Right lobe of liver (tissue), 6 donors: Measurements from ENCODE around the gene NIPAL3. TPM values are rescaled to one million over a fixed set of nuclear protein-coding genes. Genes with fewer than 3 reads are reported as not detected.

Experiments used
- ATAC-seq, 4 donors: fragments of 200-7000 bp; cut with Tn5 transposase; one replicate each; pipeline ENCODE4 v1.9.1; 2020; ENCODE audit warnings: mild to moderate bottlenecking in 4 of 4, moderate library complexity in 4 of 4
- DNase-seq, 3 donors: peaks; one replicate each; pipeline ENCODE4 v3.0.0-alpha.2; 2020
- H3K27ac ChIP-seq, 3 donors: fragments of 200-600 bp; one replicate each; pipeline ENCODE4 v1.8.0; 2022
- H3K27me3 ChIP-seq, 2 donors: fragments of 200-600 bp; one replicate each; pipeline ENCODE4 v1.8.0; 2022
- H3K36me3 ChIP-seq, 4 donors: fragments of 200-600 bp; sonication (generic) in 1 of 4; one replicate each; pipeline versions ENCODE4 v1.5.1 to v1.8.0; 2017 to 2022; ENCODE audit warnings: control low read depth in 1 of 4
- H3K4me1 ChIP-seq, 4 donors: fragments of 200-600 bp; sonication (generic) in 1 of 4; one replicate each; pipeline versions ENCODE4 v1.5.1 to v1.8.0; 2017 to 2022; ENCODE audit warnings: control low read depth in 1 of 4
- H3K4me3 ChIP-seq, 3 donors: fragments of 200-600 bp; one replicate each; pipeline ENCODE4 v1.8.0; 2022
- H3K9me3 ChIP-seq, 4 donors: fragments of 200-600 bp; sonication (generic) in 1 of 4; one replicate each; pipeline versions ENCODE4 v1.5.1 to v1.8.0; 2017 to 2022; ENCODE audit warnings: control low read depth in 1 of 4
- CTCF ChIP-seq, 4 donors: fragments of 200-600 bp in 3 of 4; fragments of 450-650 bp in 1 of 4; IDR thresholded peaks; one replicate each; pipeline versions ENCODE4 v1.5.1 to v1.8.0; 2016 to 2022; ENCODE audit warnings: antibody characterized with exemption in 4 of 4, mild to moderate bottlenecking in 2 of 4
- POLR2A ChIP-seq: fragments of 450-650 bp; IDR thresholded peaks from one replicate; pipeline ENCODE4 v1.6.1; 2017; ENCODE audit warnings: antibody characterized with exemption, mild to moderate bottlenecking
- WGBS: methylation state at CpG from one replicate; pipeline ENCODE4 v1.1.6; 2018; ENCODE audit warnings: low coverage, low lambda C conversion rate; ENCODE audit not compliant: insufficient coverage; ENCODE audit errors: missing lambda C conversion rate; 5-methylcytosine and 5-hydroxymethylcytosine counted together
- intact Hi-C, 2 donors: fragments of 100-400 bp; cut with DNase I; formaldehyde crosslinking; loops; one replicate each; pipeline versions ENCODE4 v1.11.2 to v1.14.1; 2022
- long read RNA-seq: library from polyadenylated mRNA; unstranded; transcript quantifications from one replicate; pipeline ENCODE4 v2.0.0, GENCODE V29; 2019
- total RNA-seq, 6 experiments: library from RNA; depleted of rRNA in 2 of 6; stranded (reverse); fragments of >200 nt in 2 of 6; fragmentation: NEBNext Ultra II Directional in 3 of 6; extraction: Animal tissue kit (Norgen Biotek cat#: 25700) in 3 of 6; gene quantifications; one replicate each; pipeline versions ENCODE4 v1.1.0 to v1.2.4, GENCODE V29; 2016 to 2023
- donor health status: DM: no; HTN: yes; CAD: no.
- donor health status: DM: no; HTN: no; CAD: no.
- donor health status: DM: no; HTN: no; CAD: no.
- donor health status: DM: no; HTN: yes; CAD: no.
- donor health status: DM: no; HTN: yes; CAD: no.

NIPAL3 gene
- 1 to 10 TPM; 3.4 to 9.2 (median 6.0) TPM for total RNA-seq
- long read RNA-seq, partial matches to known transcripts: 0 of 2 reads
- long read RNA-seq, other reads (novel, unspliced or antisense): 1 of 2 reads

GRCh38 chr1:24415334-24415909 lies at the start of gene NIPAL3:
Gene NIPAL3 (plus strand): TSS chr1:24415802. CDS start chr1:24419548, 3,746 bp downstream.
- H3K36me3 ChIP-seq: no peaks in the 10 kb centered on the region
- no peak within 1 kb of the TSS for H3K27ac ChIP-seq
- 0% methylated on average over 17 of the region's 28 CpGs for WGBS
- ATAC-seq: peak; percentile 92 to 96 (median 94)
- no peaks in the 10 kb centered on the region for H3K27me3 ChIP-seq
- peak within 1 kb of the TSS; percentile 45 to 73 (median 70) for H3K4me3 ChIP-seq
- intact Hi-C loops: no loop called here
- H3K9me3 ChIP-seq: no peaks in the 10 kb centered on the region
- peaks cover 0 to 13% (median 0%) of the 10 kb centered on the region in 4 donors for H3K4me1 ChIP-seq
- DNase-seq: peak; percentile 97 to 99 (median 99)
- TF ChIP-seq CTCF (IDR thresholded peaks at IDR 0.05) (peak; percentile 84 to 95 (median 87)), POLR2A (no peak)

DNA sequence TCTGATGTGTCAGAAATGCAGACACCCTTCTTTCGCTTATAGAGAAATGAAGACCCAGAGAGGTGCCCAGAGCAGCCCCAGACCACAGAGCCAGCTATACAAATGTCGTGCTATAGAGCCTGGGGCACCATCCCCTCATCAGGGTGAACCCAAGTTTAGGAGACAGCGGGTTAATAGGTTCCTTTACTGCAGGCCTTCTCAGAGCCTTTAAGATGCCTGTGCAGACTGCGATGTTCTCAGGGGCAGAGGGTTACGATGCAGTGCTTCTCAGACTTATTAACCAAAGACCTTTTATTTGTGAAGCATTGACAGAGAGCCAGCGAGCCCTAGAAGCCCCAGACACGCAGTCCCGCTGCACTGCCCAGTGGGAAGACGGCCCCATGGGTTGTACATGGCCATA lies 48.9 kb upstream of the NIPAL3 start:
- no peak for ATAC-seq
- intact Hi-C loops: no loop called here
- TF ChIP-seq CTCF (IDR thresholded peaks at IDR 0.05) (no peak), POLR2A (no peak)
- no peaks in the 10 kb centered on the region for H3K36me3 ChIP-seq
- WGBS: 100% methylated on average over 1 of the region's 9 CpGs
- H3K27ac ChIP-seq: no peak overlapping the region
- no peak for DNase-seq
- no peaks in the 10 kb centered on the region for H3K9me3 ChIP-seq
- H3K4me1 ChIP-seq: no peaks in the 10 kb centered on the region
- H3K4me3 ChIP-seq: no peak overlapping the region
- H3K27me3 ChIP-seq: no peaks in the 10 kb centered on the region

GRCh38 chr1:24369199-24369598 lies 46.4 kb upstream of the NIPAL3 start:
- no peaks in the 10 kb centered on the region for H3K9me3 ChIP-seq
- H3K4me1 ChIP-seq: no peaks in the 10 kb centered on the region
- 100% methylated on average over 1 of the region's 4 CpGs for WGBS
- no peaks in the 10 kb centered on the region for H3K36me3 ChIP-seq
- DNase-seq (no peak), ATAC-seq (no peak)
- H3K27me3 ChIP-seq: no peaks in the 10 kb centered on the region
- TF ChIP-seq POLR2A (no peak), CTCF (IDR thresholded peaks at IDR 0.05) (no peak)
- no peak overlapping the region for H3K27ac ChIP-seq
- no peak overlapping the region for H3K4me3 ChIP-seq
- intact Hi-C loops: no loop called here

DNA sequence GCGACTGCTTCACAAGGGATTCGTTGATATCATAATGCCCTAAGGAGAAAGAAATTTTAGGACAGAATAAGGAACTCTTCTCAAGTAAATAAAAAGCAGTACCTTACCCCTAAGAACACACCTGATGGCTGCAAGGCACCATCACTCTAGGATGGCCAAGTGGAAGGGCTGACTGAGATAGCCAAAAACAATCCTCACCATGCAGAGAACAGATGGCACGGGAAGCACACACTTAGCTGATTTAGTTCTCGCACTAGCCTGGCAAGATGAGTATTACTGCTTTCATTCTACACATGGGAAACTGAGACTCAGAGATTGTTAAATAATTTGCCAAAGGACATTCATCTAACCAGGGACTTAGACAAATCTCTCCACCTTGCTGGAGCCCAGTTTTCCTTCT lies 45.8 kb upstream of the NIPAL3 start:
- intact Hi-C loops: no loop called here
- Histone ChIP-seq H3K9me3 (no peaks in the 10 kb centered on the region), H3K4me1 (no peaks in the 10 kb centered on the region), H3K36me3 (no peaks in the 10 kb centered on the region), H3K4me3 (no peak overlapping the region), H3K27me3 (no peaks in the 10 kb centered on the region), H3K27ac (no peak overlapping the region)
- WGBS: 85% methylated on average over 4 of the region's 4 CpGs
- ATAC-seq: no peak
- DNase-seq: no peak
- TF ChIP-seq POLR2A (no peak), CTCF (IDR thresholded peaks at IDR 0.05) (no peak)
